GM19035 (cell line): ENCODE data around the gene PRKCE.
"Not testable (repeated sequence)": the region's sequence is repeated elsewhere in the genome, so short reads cannot be mapped to it uniquely, and the experiment has no call there.

Experiments
- ATAC-seq: cut with Tn5 transposase; IDR thresholded peaks from one replicate; pipeline ENCODE4 v1.9.1; 2021; ENCODE audit not compliant: unreplicated experiment

The PRKCE gene

GRCh38 chr2:45882707-45883602 lies 231.5 kb downstream of the PRKCE start:
- ATAC-seq: no peak

GRCh38 chr2:45883603-45884000 lies 232.1 kb downstream of the PRKCE start:
- no peak for ATAC-seq

DNA sequence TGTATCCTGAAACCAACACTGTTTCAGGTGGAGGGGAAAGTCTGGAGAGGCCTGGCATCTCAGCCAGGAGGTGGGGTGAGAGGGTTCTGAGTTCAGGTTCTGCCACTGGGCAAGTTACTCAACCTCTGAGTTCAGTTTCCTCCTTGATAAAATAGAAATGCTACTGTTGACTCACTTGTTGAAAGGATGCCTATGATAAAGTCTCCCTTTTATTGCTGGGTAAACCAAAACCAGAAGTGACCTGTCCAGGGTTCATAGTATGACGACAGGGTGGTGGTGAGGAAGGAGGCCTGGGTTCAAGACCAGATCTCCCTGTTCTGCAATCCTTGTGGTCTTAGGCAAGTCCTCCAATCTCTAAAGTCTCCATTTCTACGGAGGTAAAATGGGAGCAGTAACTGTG lies 232.7 kb downstream of the PRKCE start:
- no peak for ATAC-seq

- no peak for ATAC-seq
Observed at GRCh38 chr2:45885171-45885621, 233.7 kb downstream of the PRKCE start.

DNA sequence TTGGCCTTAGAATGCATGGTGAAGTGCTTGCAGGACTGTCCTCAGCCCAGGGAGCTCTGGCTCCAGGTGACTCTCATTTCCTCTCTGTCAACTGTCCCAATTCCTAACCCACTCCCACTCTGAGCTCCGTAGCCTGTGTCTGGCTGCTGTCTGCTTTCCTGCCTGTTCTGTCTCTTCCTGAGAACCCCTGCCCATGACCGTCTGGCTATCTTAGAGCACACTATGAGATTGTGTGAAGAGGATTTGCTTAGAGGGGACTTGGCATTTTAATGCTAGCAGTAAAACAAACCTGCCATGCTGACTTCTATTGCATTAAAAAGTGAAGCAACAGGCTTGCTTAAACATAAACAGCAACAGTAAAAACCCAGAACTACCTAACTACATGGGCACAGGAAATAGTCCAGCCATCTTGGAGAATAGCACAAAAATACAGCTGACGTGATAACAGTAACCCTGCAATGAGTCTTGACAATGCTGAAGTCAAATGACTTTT lies 234.7 kb downstream of the PRKCE start:
- no peak for ATAC-seq

DNA sequence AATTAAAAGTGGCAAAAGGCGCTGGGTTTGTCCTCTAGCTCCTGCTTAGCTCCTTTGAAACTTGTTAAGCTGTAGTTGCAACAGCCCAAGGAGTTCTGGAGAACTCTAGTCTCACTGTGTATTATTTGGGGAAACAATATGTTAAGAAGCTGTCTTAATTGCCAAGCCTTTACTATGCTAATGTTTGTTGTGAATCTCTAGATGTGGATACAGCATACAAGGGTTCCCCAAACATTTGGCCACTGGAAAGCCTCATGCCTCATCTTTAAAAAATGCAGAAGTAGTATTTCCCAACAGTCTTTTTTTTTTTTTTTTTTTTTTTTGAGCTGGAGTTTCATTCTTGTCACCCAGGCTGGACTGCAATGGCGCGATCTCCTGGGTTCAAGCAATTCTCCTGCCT lies 236.7 kb downstream of the PRKCE start:
- ATAC-seq: no peak

DNA sequence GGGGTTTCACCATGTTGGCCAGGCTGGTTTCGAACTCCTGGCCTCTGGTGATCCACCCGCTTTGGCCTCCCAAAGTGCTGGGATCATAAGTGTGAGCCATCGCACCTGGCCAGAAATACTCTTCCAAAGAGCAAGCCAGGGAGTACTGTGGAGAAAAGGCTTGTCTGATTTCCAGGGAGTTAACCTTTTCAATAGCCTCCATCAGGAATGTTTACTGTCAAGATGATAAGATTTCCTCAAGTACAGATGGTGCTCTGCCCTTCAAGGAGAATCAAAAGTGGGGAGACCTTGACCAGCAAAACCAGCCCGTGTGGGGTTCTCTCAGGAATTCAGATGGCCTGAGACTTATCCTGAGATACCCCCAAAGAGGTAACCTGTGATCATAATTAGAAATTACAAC lies 237.2 kb downstream of the PRKCE start:
- no peak for ATAC-seq

- ATAC-seq: peak; percentile 77
Observed at GRCh38 chr2:45889053-45889452, 237.6 kb downstream of the PRKCE start.

GRCh38 chr2:45889620-45890370 lies 238.3 kb downstream of the PRKCE start:
- no peak for ATAC-seq

- not testable (repeated sequence) for ATAC-seq
Observed at GRCh38 chr2:45890371-45890646, 238.8 kb downstream of the PRKCE start.

GRCh38 chr2:45890819-45891218 lies 239.3 kb downstream of the PRKCE start:
- ATAC-seq: no peak

- ATAC-seq: no peak
Observed at GRCh38 chr2:45891719-45892424, 240.4 kb downstream of the PRKCE start.

DNA sequence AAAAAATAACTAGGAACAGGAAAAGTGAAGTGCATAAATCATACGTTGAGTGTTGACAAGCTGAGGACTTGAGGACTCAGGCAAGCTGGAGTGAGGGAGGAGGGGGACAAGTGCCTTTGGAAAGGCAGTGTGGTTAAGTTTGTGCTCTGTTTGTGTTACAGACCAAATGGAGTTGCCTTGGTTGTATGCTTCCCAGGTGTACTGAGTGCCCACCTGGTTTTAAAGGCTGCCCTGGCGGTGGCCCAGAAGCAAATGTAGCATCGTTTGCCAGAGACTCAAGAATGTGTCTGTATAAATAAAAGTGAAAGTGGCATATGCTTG lies 240.9 kb downstream of the PRKCE start:
- ATAC-seq: no peak

DNA sequence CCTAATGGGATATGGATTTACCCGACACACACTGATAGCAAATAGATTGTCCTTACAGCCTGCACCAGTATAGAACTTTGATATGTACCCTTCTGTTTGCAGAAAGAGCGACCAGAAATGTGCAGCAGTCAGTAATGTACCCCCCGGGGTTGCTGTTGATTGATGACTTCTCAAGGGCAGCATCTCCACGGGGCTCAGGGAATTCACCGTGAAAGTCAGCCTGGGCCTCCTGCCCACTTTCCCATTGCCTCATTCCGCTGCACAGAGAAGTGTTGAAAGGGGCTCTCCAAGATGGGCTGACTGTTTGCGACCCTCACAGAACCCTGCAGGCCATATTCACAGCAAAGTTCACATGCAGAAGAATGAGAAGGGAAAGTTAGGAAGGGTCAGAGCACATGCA lies 241.3 kb downstream of the PRKCE start:
- ATAC-seq: no peak

DNA sequence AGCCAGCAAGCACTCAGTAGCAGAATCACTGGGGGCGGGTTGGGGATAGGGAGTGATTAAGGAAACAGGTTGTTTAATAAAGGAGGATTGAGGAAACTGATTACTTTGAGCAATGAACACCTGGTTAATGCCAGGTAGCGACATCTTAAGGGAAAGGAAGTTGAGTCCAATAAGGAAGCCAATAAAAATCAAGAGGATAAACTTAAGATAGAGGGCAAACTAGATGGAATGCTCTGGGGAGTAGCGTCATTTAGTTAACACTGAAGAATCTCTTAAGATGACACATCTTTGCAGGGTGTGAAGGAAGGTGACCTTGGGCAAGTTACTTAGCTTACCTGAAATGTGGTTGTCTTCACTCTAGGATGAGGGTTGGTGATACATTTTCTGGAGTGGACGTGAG lies 242.7 kb downstream of the PRKCE start:
- no peak for ATAC-seq

DNA sequence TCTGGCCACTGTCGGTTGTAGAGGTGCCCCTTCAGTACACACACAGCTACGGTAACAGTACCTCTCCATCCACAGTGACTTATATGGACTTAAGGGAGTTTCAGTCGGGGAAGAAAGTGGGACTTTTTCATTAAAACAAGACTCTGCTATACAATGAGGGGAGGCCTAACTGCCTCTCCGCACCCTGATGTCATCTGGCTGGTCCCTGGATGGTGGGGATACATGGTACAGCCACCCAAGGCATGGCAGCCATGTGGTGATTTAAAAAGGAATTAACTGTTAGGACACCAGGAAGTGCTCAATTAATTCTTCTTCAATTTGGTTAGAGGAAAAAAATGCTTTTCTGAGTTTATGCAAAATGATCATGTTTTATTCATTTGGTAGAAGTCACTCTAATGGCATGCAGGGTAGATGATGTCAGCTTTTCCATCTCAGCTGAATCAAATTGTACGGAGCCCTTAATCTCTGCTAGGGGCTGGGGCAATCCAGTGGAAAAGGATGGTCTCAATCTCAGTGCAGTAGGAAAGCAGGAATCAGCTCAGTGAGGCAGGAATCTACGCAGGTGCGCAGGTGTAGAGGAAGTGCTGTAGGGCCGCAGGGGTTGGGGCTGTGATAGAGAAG lies 243.9 kb downstream of the PRKCE start:
- ATAC-seq: no peak

GRCh38 chr2:45896311-45896710 lies 244.8 kb downstream of the PRKCE start:
- ATAC-seq: no peak

- ATAC-seq: no peak
Observed at GRCh38 chr2:45897842-45898241, 246.4 kb downstream of the PRKCE start.

DNA sequence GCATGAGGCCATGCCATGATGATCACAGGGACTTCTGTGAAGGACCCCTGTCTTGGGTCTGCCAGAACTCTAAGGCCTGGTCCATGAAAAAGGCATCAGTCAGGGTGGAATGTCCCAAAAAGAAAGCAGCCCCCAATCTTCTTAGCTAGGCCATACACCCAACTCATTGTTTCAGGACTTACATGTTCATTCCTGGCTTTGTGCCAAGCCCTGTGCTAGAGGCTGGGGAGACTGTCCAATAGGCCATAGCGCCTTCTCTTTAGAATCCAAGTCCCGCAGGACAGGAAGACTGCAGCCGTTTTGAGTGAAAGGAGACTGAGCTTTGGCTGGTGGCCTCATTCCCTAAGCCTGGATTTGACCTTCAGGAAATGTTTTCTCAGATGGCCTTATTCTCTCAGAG lies 247.3 kb downstream of the PRKCE start:
- no peak for ATAC-seq

- ATAC-seq: no peak
Observed at GRCh38 chr2:45899926-45900325, 248.5 kb downstream of the PRKCE start.

GRCh38 chr2:45901468-45902032 lies 250.1 kb downstream of the PRKCE start:
- no peak for ATAC-seq
